BJ (cell line): ENCODE results near the gene PIH1D2. TPM values are rescaled to one million over a fixed set of nuclear protein-coding genes. Genes with fewer than 3 reads are reported as not detected.
A peak's percentile ranks its signal among the peaks of the same experiment; 100 is the strongest.

ENCODE experiments used
- CTCF ChIA-PET: fragments of 350-600 bp; formaldehyde crosslinking; extraction: SDS; loops from one replicate; lab custom pipeline; 2021; ENCODE audit warnings: antibody characterized with exemption, inconsistent platforms; lab: Yijun Ruan, JAX
- POLR2A ChIA-PET: fragments of 300-600 bp; sonication (Branson Sonifier 250); formaldehyde crosslinking; extraction: SDS; loops from one replicate; lab custom pipeline; 2021; ENCODE audit warnings: antibody characterized with exemption; lab: Charles Lee
- DNase-seq: peaks from one replicate; pipeline ENCODE4 v3.0.0-alpha.2; 2011; ENCODE audit warnings: low read depth
- H3K27me3 ChIP-seq: 2 replicates; pipeline ENCODE4 v1.6.0; 2011; ENCODE audit warnings: low read length; ENCODE audit not compliant: control insufficient read depth, insufficient read depth
- H3K36me3 ChIP-seq: 2 replicates; pipeline ENCODE4 v1.5.1; 2011; ENCODE audit warnings: low read length; ENCODE audit not compliant: control insufficient read depth, insufficient read depth
- H3K4me3 ChIP-seq: 2 replicates; pipeline ENCODE4 v1.5.1; 2011; ENCODE audit warnings: low read depth, mild to moderate bottlenecking, control low read depth, low read length
- polyA minus RNA-seq: library from RNA; depleted of rRNA, polyadenylated mRNA; stranded (reverse); fragments of >200 nt; gene quantifications from 2 replicates; pipeline ENCODE4 v1.2.3, GENCODE V29; 2011; rRNA and poly(A)+ RNA removed
- polyA plus RNA-seq: library from polyadenylated mRNA; depleted of rRNA; stranded (reverse); fragments of >200 nt; gene quantifications from 2 replicates; pipeline ENCODE4 v1.2.3, GENCODE V29; 2011; rRNA removed
- TF ChIP-seq, protein P1 (sequence below): IDR thresholded peaks from 2 replicates; pipeline ENCODE4 v1.5.1; 2011; ENCODE audit warnings: low read depth, mild to moderate bottlenecking, control low read depth, inconsistent platforms, low read length, moderate library complexity; ENCODE audit not compliant: insufficient read depth

PIH1D2 gene, protein sequence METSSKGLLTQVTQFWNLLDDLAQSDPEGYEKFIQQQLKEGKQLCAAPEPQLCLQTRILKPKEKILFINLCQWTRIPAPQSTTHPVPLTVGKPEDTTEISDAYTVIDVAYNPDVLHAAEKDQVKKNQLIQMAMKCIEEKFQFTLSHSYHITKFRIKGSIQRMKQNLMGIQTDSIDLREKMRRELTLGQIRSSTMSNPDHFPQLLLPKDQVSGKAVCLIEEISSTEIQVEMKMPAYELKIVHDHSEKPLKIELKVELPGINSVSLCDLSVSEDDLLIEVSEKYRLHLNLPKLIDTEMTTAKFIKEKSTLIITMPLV
- polyA plus RNA-seq (0.82 and 1.7 TPM in 2 replicates), polyA minus RNA-seq (0.43 TPM in 1 of 2 replicates, not detected in the other)

DNA sequence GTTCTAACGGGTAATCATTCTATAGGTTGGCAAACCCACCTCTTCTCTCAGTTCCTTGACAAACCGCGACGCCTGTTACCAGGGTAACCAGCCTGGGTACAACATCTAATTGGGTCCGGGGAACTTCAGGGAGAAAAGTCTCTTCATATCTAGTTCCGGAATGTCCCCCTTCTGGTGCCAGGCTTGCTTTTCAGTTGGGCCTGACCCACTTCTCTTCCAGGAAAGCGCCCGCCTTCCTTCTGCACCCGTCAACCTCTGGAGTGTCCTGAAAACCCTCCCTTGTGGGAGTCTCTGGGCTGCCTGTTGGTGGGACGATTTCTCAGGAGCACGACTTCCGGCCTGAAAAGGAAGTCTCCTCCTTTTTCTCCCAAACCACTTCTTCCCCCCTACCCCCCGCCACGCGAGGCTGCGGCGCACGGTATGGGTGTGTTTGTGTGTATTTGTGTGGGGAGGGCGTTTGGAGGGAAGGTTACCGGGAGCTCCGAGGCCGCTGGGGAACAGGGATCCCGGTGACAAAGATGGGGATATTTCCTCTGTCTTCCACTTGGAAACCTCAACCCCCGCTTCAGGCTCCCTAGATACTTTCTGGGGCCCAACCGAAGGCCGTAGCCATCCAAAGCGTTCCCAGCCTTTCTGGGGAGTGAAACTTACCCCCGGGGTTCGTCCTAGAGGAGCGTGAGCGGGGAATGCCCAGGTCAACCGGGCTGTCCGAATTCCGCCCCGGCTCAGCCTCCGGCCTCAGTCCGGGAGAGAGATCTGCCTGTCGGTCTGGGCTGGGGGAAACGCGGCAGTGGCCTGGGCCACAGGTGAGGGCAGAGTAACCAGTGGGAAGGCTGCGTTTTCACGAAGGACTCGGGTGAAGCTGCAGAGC, at the start of gene PIH1D2, which contains the start of gene NKAPD1:
TSS of gene PIH1D2 (minus strand) at position 77 of the 871 bp plus-strand sequence. CDS start 843 bp downstream, outside the sequence.
TSS of gene NKAPD1 (plus strand) at position 359 of the 871 bp plus-strand sequence. CDS start 1,276 bp downstream, outside the sequence.
- DNase-seq: peak; percentile 70
- ChIA-PET CTCF (interaction anchor here (0.6 kb wide), 1 partner anchor 42 kb away, joined by 3 read pairs; no protein-coding TSS in a partner anchor), POLR2A (no interaction called here)
- H3K27me3 ChIP-seq: no peaks in the 10 kb centered on the region
- peak within 1 kb of the TSS; percentile 67 for H3K4me3 ChIP-seq
- H3K36me3 ChIP-seq: peaks cover 3% of the 10 kb centered on the region
- TF ChIP-seq, protein P1, sequence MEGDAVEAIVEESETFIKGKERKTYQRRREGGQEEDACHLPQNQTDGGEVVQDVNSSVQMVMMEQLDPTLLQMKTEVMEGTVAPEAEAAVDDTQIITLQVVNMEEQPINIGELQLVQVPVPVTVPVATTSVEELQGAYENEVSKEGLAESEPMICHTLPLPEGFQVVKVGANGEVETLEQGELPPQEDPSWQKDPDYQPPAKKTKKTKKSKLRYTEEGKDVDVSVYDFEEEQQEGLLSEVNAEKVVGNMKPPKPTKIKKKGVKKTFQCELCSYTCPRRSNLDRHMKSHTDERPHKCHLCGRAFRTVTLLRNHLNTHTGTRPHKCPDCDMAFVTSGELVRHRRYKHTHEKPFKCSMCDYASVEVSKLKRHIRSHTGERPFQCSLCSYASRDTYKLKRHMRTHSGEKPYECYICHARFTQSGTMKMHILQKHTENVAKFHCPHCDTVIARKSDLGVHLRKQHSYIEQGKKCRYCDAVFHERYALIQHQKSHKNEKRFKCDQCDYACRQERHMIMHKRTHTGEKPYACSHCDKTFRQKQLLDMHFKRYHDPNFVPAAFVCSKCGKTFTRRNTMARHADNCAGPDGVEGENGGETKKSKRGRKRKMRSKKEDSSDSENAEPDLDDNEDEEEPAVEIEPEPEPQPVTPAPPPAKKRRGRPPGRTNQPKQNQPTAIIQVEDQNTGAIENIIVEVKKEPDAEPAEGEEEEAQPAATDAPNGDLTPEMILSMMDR: peak; percentile 15; the same call in 1 of the 2 replicates

DNA sequence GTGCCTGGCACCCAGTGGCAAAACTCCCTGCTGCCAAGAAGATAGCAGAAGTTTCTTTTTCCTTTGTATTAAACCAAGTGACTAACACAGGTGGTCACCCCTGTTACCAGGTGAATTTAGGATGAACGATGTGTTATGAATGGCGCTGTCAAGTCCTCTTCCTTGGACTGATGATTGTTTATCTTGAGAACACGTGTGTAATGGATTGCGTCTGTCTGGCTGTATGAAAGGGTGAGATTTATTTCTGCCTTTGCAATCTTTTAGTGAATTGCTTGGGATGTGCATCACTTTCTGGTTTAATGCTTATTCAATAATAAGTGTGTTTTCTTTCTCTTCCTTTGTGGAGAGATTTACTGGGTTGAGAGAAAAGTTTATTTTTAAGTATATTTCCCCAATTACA, 49.3 kb upstream of the PIH1D2 start:
- CTCF ChIA-PET: interaction anchor here (1.9 kb wide), 1 partner anchor 10 kb away, joined by 11 read pairs; no protein-coding TSS in a partner anchor
- H3K36me3 ChIP-seq: no peaks in the 10 kb centered on the region
- no peaks in the 10 kb centered on the region for H3K27me3 ChIP-seq
- H3K4me3 ChIP-seq: no peak overlapping the region
- DNase-seq: no peak
- TF ChIP-seq, protein P1: no peak
- POLR2A ChIA-PET: no interaction called here

DNA sequence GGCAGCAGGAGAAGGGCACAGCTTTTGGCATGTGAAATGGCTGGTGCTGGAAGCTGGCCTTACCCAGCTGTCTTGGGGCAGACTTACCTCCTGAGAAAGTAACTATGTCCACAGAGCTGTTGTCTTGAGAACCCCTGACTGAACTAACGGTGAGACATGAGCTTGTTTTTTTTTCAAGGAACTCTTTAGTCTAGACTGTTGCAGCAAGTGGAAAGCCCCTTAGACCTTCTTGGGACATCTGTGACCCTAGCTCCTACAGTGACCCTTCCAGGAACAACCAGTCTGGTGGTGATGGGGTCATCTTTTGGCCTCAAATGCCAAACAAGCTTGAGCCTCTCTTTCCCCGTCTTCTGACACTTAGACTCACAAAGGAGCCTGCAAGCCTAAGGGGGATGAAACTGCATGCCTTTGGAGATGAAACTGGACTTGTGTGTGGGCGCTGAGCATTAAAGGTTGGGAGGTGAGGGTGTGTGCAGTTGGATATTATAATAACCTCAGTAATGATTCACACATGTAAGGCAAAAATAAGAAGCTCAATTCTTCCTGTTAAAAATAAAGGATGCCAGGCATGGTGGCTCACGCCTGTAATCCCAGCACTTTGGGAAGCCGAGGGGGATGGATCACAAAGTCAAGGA, 48.3 kb upstream of the PIH1D2 start:
- DNase-seq: no peak
- Histone ChIP-seq H3K36me3 (no peaks in the 10 kb centered on the region), H3K27me3 (no peaks in the 10 kb centered on the region), H3K4me3 (no peak overlapping the region)
- TF ChIP-seq, protein P1: no peak
- ChIA-PET CTCF (interaction anchor here (0.6 to 1.9 kb wide), 6 partner anchors 9 to 331 kb away, joined by 3 to 11 read pairs (median 3); partner anchors contain the start of gene BCO2), POLR2A (interaction anchor here (0.6 kb wide), 1 partner anchor 17 kb away, joined by 4 read pairs; no protein-coding TSS in a partner anchor)

DNA sequence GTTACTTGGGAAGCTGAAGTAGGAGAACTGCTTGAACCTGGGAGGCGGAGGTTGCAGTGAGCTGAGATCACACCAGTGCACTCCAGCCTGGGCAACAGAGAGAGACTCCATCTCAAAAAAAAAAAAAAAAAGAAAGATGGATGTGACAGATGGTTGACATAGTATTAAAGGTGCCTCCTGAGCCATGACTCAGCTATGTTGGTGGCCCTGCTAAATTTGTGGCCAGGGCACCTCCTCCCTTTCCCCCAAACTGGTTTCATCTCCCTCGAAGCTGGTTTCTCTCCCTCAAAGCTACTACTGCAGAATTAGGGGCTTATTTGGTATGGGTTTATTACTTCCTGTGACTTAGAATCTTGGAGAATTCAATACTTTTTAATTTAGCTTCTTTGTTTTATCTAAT, 44.4 kb upstream of the PIH1D2 start:
- Histone ChIP-seq H3K27me3 (no peaks in the 10 kb centered on the region), H3K36me3 (no peaks in the 10 kb centered on the region), H3K4me3 (no peak overlapping the region)
- TF ChIP-seq, protein P1: no peak
- ChIA-PET CTCF (interaction anchor here (0.6 to 3.0 kb wide), 3 partner anchors 57 to 1676 kb away, joined by 3 to 17 read pairs (median 4); partner anchors contain the start of gene BCO2), POLR2A (no interaction called here)
- no peak for DNase-seq
